BLaER1 (cell line): ENCODE data around the gene KANSL1L.

Source experiments
- H3K27ac ChIP-seq: shearing (Covaris generic); formaldehyde crosslinking; 2 replicates; pipeline ENCODE4 v1.8.1; 2022
- H3K27me3 ChIP-seq: shearing (Covaris generic); formaldehyde crosslinking; 2 replicates; pipeline ENCODE4 v1.8.1; 2022
- H3K36me3 ChIP-seq: shearing (Covaris generic); formaldehyde crosslinking; 2 replicates; pipeline ENCODE4 v1.8.1; 2022
- H3K4me1 ChIP-seq: shearing (Covaris generic); formaldehyde crosslinking; 2 replicates; pipeline ENCODE4 v1.8.1; 2022
- H3K4me2 ChIP-seq: shearing (Covaris generic); formaldehyde crosslinking; 2 replicates; pipeline ENCODE4 v1.8.1; 2022
- H3K4me3 ChIP-seq: shearing (Covaris generic); formaldehyde crosslinking; 2 replicates; pipeline ENCODE4 v1.8.1; 2022
- H3K9ac ChIP-seq: shearing (Covaris generic); formaldehyde crosslinking; 2 replicates; pipeline ENCODE4 v1.8.1; 2022
- H3K9me3 ChIP-seq: shearing (Covaris generic); formaldehyde crosslinking; 2 replicates; pipeline ENCODE4 v1.8.1; 2022
- H4K20me1 ChIP-seq: shearing (Covaris generic); formaldehyde crosslinking; 2 replicates; pipeline ENCODE4 v1.8.1; 2022
- Cebpa-rat ChIP-seq: shearing (Covaris generic); IDR thresholded peaks from 2 replicates; pipeline ENCODE4 v1.8.1; 2022

Gene KANSL1L

DNA sequence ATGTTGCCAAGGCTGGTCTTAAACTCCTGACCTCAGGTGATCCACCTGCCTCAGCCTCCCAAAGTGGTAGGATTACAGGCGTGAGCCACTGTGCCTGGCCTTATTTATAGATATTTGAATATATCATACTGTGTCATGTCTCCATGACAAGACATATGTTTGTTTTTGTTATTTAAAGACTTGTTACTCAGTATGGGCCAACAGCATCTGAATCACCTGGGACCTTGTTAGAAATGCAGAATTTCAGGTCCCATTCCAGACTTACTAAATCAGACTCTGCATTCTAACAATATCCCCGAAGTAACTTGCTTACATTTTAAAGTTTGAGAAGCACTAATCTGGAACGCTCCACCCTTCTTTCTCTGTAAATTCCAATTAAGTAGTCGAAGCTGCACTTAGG, 135.5 kb downstream of the KANSL1L start:
- H3K36me3 ChIP-seq, result peaks cover 14% of the 10 kb centered on the region; the same call in 1 of the 2 replicates
- H3K27me3 ChIP-seq, result no peaks in the 10 kb centered on the region
- no peak overlapping the region for H3K9ac ChIP-seq
- no peak overlapping the region for H3K27ac ChIP-seq
- no peak overlapping the region for H3K4me3 ChIP-seq
- no peak overlapping the region for H3K4me2 ChIP-seq
- no peaks in the 10 kb centered on the region for H3K9me3 ChIP-seq
- no peaks in the 10 kb centered on the region for H3K4me1 ChIP-seq
- TF ChIP-seq Cebpa-rat, result no peak
- no peaks in the 10 kb centered on the region for H4K20me1 ChIP-seq

DNA sequence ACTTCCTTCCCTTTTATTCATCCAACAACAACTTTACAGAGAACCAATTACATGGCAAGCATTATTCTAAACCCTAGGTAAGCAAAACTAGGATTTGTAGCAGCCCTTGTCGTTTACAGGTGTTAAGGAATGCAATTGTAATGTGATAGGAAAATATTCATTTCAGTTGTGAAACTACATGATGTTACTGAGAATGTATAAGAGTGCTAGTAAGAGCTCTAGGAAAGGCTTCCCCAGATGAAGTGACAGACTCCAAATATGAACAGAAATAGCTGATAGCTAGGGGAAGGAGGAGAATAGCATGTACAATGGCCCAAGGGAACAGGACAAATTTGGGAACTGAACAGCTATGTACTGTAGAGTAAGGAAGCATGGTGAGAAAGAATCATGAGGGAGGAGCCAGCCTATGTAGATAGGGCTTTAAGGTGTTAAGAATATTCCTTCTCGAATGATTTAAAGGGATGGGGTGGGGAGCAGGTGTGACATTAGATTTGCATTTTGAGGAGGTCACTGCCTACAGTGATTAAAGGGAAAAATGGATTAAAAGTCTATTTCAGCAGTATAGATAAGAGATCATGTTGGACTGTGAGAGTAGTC, 137.0 kb downstream of the KANSL1L start:
- H3K4me2 ChIP-seq, result no peak overlapping the region
- H3K9ac ChIP-seq, result no peak overlapping the region
- no peaks in the 10 kb centered on the region for H3K4me1 ChIP-seq
- H3K4me3 ChIP-seq, result no peak overlapping the region
- H4K20me1 ChIP-seq, result no peaks in the 10 kb centered on the region
- peaks cover 14% of the 10 kb centered on the region; the same call in 1 of the 2 replicates for H3K36me3 ChIP-seq
- H3K9me3 ChIP-seq, result no peaks in the 10 kb centered on the region
- H3K27ac ChIP-seq, result no peak overlapping the region
- no peak for TF ChIP-seq Cebpa-rat
- H3K27me3 ChIP-seq, result no peaks in the 10 kb centered on the region

DNA sequence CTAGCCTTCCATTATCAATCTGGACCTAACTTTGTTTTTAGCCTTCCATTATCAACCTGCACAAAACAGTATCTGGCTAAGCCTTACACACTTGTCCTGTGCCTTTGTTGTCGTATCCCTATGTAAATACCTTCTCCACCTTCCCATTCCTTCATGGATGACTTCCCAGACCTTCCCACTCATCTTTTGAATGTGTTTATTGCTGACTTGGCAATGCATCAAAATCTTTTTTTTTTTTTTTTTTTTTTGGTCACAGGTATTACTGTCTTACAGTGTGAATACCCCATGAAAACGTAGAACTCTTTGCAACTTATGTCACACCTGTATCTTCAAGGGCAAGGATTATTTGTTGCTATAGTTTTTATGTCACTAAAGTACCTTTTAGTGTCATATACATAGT, 143.0 kb downstream of the KANSL1L start:
- H3K9me3 ChIP-seq, result no peaks in the 10 kb centered on the region
- no peaks in the 10 kb centered on the region for H4K20me1 ChIP-seq
- H3K4me1 ChIP-seq, result no peaks in the 10 kb centered on the region
- H3K27ac ChIP-seq, result no peak overlapping the region
- no peak for TF ChIP-seq Cebpa-rat
- no peak overlapping the region for H3K4me3 ChIP-seq
- peaks cover 48% of the 10 kb centered on the region for H3K36me3 ChIP-seq
- H3K9ac ChIP-seq, result no peak overlapping the region
- no peaks in the 10 kb centered on the region for H3K27me3 ChIP-seq
- no peak overlapping the region for H3K4me2 ChIP-seq

DNA sequence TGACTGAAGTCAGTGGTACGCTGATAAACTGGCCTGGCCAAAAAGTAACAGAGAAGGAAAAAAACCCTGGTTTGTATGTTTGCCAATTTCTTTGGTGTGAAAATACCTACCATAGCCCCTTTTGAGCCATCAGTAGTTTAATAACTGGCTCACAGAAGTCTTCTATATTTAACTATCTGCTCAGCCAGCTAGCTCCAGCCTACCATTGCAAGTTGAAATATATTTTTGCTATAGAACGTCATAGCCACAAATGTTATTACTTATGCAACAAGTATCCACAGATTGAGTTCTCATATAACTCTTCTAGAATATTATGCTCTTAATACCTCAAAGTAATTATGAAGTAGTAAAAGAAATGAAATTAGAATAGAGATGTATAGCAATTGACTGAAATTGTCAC, 143.6 kb downstream of the KANSL1L start:
- Histone ChIP-seq H3K4me2 (no peak overlapping the region), H3K27me3 (no peaks in the 10 kb centered on the region), H4K20me1 (no peaks in the 10 kb centered on the region), H3K4me3 (no peak overlapping the region), H3K36me3 (peaks cover 54% of the 10 kb centered on the region), H3K27ac (no peak overlapping the region), H3K9ac (no peak overlapping the region), H3K9me3 (no peaks in the 10 kb centered on the region), H3K4me1 (no peaks in the 10 kb centered on the region)
- no peak for TF ChIP-seq Cebpa-rat

DNA sequence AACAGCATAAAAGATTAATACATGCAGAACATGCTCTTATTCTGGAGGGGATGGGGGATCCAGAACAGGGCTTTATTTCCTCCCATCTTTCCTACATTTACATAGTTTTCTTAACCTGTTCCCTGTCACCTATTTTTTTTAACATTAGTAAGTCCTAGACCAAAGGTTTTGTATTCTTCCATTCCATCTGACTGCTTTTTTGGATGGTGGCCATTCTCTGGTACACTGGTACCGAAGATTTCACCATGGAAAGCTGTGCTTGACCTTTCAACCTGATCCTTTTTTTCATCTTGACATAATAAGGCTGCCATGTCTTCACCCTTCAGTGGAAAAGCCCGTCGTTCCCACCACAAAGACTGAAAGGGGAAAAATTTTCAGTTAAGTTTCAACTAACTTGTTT, 148.4 kb downstream of the KANSL1L start:
- no peaks in the 10 kb centered on the region for H3K27me3 ChIP-seq
- no peak overlapping the region for H3K4me3 ChIP-seq
- no peak for TF ChIP-seq Cebpa-rat
- peaks cover 4% of the 10 kb centered on the region; the same call in 1 of the 2 replicates for H3K4me1 ChIP-seq
- H3K9ac ChIP-seq, result no peak overlapping the region
- peaks cover 92% of the 10 kb centered on the region for H3K36me3 ChIP-seq
- no peak overlapping the region for H3K4me2 ChIP-seq
- no peak overlapping the region for H3K27ac ChIP-seq
- H3K9me3 ChIP-seq, result no peaks in the 10 kb centered on the region
- H4K20me1 ChIP-seq, result 0 out of 2 replicates have a peak, but pooled peaks cover 7% of the 10 kb centered on the region

DNA sequence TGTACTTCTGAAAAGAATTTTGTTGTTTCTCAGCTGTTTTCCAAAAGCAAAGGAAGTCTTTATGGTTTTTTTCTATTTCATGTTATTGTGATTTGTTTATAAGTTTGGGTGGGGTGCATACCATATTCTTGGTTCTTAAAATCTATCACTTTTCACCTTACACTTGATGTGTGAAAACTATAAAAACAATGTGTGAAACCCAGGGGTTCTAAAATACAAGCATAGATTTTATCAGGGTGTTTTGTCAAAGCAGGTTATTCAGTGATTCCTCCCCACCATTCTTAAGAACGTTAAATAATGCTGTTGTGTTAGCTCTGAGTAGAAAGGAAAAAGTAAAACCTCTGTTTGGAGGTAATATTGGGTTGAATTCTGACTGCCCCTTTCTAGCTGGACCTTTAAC, 151.1 kb downstream of the KANSL1L start:
- Histone ChIP-seq H3K4me2 (no peak overlapping the region), H3K4me3 (no peak overlapping the region), H3K9me3 (no peaks in the 10 kb centered on the region), H4K20me1 (peaks cover 26% of the 10 kb centered on the region), H3K36me3 (peaks cover 95% of the 10 kb centered on the region), H3K4me1 (peaks cover 4% of the 10 kb centered on the region; the same call in 1 of the 2 replicates), H3K27ac (no peak overlapping the region), H3K27me3 (no peaks in the 10 kb centered on the region), H3K9ac (no peak overlapping the region)
- no peak for TF ChIP-seq Cebpa-rat

DNA sequence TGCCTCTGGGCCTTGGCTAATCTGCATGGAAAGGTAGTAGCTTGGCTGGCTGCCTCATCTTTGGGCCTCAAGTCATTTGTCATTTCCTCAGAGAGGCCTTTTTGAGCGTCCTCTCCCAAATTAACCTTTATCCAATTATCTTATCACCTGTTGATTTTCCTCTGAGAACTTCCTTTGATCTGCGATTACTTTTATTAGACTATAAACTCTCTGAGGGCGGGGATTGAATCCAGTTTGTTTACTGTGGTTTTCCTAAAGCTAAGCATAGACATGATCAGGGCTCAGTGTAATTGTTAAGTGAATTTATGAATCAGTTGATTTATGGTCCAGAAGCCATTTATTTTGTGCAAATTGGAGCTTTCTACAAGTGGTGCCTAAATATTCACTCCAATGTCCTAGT, 161.3 kb downstream of the KANSL1L start:
- Histone ChIP-seq H3K9me3 (peaks cover 5% of the 10 kb centered on the region; the same call in 1 of the 2 replicates), H3K4me3 (no peak overlapping the region), H3K4me1 (peaks cover 10% of the 10 kb centered on the region), H4K20me1 (peaks cover 100% of the 10 kb centered on the region), H3K27me3 (no peaks in the 10 kb centered on the region), H3K9ac (no peak overlapping the region), H3K4me2 (no peak overlapping the region), H3K36me3 (peaks cover 96% of the 10 kb centered on the region), H3K27ac (no peak overlapping the region)
- TF ChIP-seq Cebpa-rat, result no peak

DNA sequence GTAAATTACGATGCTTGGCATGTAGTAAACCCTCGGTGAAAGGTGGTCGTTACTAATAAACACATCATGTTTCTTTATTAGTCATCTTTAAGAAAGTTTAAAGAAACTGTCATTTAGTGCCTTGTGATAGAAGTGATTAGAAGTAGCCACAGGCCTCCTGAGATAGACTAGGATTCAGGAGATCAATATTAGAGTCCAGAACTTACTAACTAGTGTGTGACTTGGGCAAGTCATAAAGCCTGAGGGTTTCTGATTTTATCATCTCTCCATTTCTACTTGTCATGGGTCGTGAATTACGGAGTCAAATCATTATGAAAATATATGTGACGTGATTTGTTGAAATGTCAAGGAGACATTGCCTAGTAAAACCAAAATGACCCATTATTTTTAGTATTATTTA, 162.1 kb downstream of the KANSL1L start:
- H3K4me3 ChIP-seq, result no peak overlapping the region
- peaks cover 5% of the 10 kb centered on the region; the same call in 1 of the 2 replicates for H3K9me3 ChIP-seq
- peaks cover 100% of the 10 kb centered on the region for H4K20me1 ChIP-seq
- H3K27ac ChIP-seq, result no peak overlapping the region
- no peak overlapping the region for H3K9ac ChIP-seq
- no peaks in the 10 kb centered on the region for H3K27me3 ChIP-seq
- TF ChIP-seq Cebpa-rat, result no peak
- peaks cover 18% of the 10 kb centered on the region for H3K4me1 ChIP-seq
- peaks cover 89% of the 10 kb centered on the region for H3K36me3 ChIP-seq
- H3K4me2 ChIP-seq, result no peak overlapping the region

DNA sequence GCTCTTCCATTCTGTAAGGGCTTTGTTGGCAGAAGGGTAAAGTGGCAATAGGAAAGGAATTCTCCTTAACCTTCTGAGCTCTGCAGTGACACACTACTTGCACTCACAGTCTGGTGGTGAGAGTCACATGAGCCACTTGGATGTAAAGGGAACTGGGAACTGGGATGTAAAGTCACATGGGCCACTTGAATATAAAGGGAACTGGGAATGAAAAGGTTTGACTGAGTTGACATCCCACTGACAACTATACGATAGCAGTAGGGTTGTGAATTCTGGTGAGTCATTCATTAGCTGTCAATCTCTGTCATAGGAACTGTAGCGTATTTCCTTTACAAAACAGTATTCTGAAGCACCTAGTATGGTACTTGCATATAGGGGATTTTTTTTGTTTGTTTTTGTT, 163.3 kb downstream of the KANSL1L start:
- Histone ChIP-seq H3K9me3 (peaks cover 5% of the 10 kb centered on the region; the same call in 1 of the 2 replicates), H3K4me1 (peaks cover 27% of the 10 kb centered on the region), H3K4me3 (no peak overlapping the region), H3K27me3 (no peaks in the 10 kb centered on the region), H3K27ac (no peak overlapping the region), H3K4me2 (no peak overlapping the region), H4K20me1 (peaks cover 100% of the 10 kb centered on the region), H3K9ac (no peak overlapping the region), H3K36me3 (peaks cover 76% of the 10 kb centered on the region)
- no peak for TF ChIP-seq Cebpa-rat

DNA sequence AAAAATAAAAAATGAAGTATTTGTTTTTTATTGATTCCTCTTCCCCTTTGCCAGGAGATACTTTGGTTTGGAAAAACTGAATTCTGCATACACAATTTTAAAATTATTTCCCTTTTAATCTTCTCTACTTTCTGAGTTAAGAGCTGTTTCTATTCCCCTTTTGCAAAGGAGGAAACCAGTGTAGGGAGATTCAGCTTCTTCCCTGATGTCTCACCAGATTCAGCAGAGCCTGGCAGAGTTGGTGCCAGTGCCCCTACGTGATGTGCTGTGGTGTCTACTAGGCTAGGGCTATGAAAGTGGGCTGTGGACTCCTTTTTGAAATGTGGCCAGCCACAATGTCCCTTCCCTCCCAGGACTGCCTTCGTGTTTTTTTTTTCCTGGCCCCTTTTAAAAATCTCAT, 166.3 kb downstream of the KANSL1L start:
- H3K4me3 ChIP-seq, result no peak overlapping the region
- H4K20me1 ChIP-seq, result peaks cover 73% of the 10 kb centered on the region
- no peak overlapping the region for H3K9ac ChIP-seq
- no peak for TF ChIP-seq Cebpa-rat
- H3K36me3 ChIP-seq, result peaks cover 46% of the 10 kb centered on the region
- peaks cover 6% of the 10 kb centered on the region for H3K9me3 ChIP-seq
- peak overlapping the region; percentile 90 for H3K4me2 ChIP-seq
- H3K27ac ChIP-seq, result no peak overlapping the region
- no peaks in the 10 kb centered on the region for H3K27me3 ChIP-seq
- H3K4me1 ChIP-seq, result peaks cover 34% of the 10 kb centered on the region

DNA sequence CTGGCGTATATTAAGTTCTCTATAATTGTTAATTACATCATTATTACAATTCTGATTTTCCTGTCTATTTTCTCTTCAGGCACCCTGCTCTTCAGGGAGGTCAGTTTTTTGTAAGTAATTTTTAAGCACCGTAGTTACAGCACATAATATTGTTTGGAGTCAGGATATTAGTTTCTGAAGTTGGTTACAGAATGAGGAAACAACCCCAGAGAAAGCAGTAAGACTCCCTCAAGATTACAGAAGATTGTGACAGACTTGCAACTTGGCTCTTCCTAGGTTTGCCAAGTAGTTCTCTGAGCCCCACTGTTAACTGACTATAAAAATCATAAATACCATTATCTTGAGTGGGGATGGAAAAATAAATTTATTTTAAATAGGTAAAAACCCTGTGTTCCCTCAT, 167.8 kb downstream of the KANSL1L start:
- peak overlapping the region; percentile 90 for H3K4me2 ChIP-seq
- peaks cover 34% of the 10 kb centered on the region for H3K4me1 ChIP-seq
- peak overlapping the region; percentile 90 for H3K9ac ChIP-seq
- H3K27me3 ChIP-seq, result no peaks in the 10 kb centered on the region
- H4K20me1 ChIP-seq, result peaks cover 58% of the 10 kb centered on the region
- H3K27ac ChIP-seq, result peak overlapping the region; percentile 85
- no peak for TF ChIP-seq Cebpa-rat
- H3K4me3 ChIP-seq, result peak overlapping the region; percentile 96
- peaks cover 31% of the 10 kb centered on the region for H3K36me3 ChIP-seq
- H3K9me3 ChIP-seq, result peaks cover 6% of the 10 kb centered on the region
